HUES48 (cell line): ENCODE data around the gene UBAP2.
"Not testable (repeated sequence)": the region's sequence is repeated elsewhere in the genome, so short reads cannot be mapped to it uniquely, and the experiment has no call there.

Source experiments
- H3K27ac ChIP-seq: one replicate; pipeline ENCODE4 v1.7.0; 2013; ENCODE audit warnings: low read depth, low read length, inconsistent platforms
- H3K27me3 ChIP-seq: 2 replicates; pipeline ENCODE4 v1.6.1; 2013; ENCODE audit warnings: mild to moderate bottlenecking, low read length; ENCODE audit not compliant: control insufficient read depth, insufficient read depth
- H3K36me3 ChIP-seq: 2 replicates; pipeline ENCODE4 v1.6.1; 2013; ENCODE audit warnings: low read length; ENCODE audit not compliant: control insufficient read depth, insufficient read depth
- H3K4me1 ChIP-seq: 2 replicates; pipeline ENCODE4 v1.6.1; 2013; ENCODE audit warnings: mild to moderate bottlenecking, low read length; ENCODE audit not compliant: control insufficient read depth, insufficient read depth
- H3K4me3 ChIP-seq: 2 replicates; pipeline ENCODE4 v1.5.1; 2013; ENCODE audit warnings: mild to moderate bottlenecking, low read depth, low read length
- H3K9ac ChIP-seq: 2 replicates; pipeline ENCODE4 v1.6.1; 2013; ENCODE audit warnings: mild to moderate bottlenecking, low read depth, low read length, moderate library complexity
- H3K9me3 ChIP-seq: 2 replicates; pipeline ENCODE4 v1.6.1; 2013; ENCODE audit warnings: low read length; ENCODE audit not compliant: control insufficient read depth, insufficient read depth

UBAP2 gene

DNA sequence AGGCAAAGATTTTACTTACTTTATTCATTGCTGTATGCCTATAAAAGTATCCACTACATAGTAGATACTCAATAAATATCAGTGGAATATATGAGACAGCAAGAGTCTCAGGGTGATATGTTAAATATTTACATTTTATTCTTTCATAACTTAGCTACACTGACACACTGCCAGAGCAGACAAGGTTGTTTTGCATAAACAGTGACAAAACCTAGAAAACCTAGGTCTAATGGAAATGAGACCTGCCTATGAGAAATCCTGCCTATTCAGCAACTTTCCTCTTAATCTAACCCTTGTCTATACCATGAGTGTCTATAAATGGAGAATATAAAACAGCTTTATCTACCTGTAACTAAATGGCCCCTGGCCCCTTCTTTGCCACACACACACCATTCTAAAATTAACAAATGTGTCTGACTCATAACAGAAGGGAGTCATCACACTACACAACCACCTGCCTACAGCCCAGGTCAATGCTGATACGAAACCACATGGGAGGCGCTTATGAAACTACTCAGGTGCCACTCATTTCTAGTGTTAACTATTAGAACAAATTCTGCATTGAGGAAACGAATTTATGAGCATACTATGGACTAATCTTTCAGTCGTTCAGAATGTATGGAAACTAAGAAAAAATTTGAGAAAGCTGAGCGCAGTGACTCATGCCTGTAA lies 60.3 kb downstream of the UBAP2 start:
- Histone ChIP-seq H3K27me3 (no peaks in the 10 kb centered on the region), H3K27ac (no peak overlapping the region), H3K4me3 (no peak overlapping the region), H3K9me3 (no peaks in the 10 kb centered on the region), H3K4me1 (no peaks in the 10 kb centered on the region), H3K36me3 (peaks cover 82% of the 10 kb centered on the region), H3K9ac (no peak overlapping the region)

DNA sequence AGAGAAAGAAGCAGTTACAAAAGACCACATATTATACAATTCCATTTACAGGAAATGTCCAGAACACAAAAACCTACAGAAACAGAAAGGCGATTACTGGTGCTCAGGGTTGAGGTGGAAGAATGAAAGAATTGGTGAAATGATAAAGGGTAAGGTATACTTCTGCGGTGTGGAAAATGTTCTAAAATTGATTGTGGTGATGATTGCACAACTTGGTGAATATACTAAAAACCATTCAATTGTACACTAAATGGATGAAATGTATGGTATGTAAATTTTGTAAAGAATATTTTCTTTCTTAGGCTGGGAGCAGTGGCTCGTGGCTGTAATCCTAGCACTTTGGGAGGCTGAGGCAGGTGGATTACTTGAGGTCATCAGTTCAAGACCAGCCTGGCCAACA lies 72.3 kb downstream of the UBAP2 start:
- Histone ChIP-seq H3K36me3 (peaks cover 56% of the 10 kb centered on the region), H3K27me3 (no peaks in the 10 kb centered on the region), H3K4me3 (no peak overlapping the region)

DNA sequence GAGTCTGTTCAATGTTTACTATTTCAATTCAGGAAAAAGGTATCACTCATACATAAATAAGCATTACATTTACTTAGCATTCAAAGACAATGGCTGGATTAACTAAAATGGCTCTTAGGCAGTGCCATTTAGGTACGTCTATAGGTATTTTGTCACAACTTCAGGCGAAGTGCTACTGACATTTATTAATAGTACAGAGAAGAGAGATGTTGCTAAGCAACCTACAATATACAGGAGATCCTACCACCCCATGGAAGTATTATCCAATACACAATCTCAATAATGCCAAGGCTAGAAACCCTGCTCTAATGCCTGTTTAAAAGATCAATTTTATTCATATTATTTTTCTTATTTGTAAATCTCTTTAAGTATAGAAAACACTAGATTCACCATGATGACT lies 76.0 kb downstream of the UBAP2 start:
- Histone ChIP-seq H3K27ac (no peak overlapping the region), H3K9me3 (no peaks in the 10 kb centered on the region), H3K4me3 (no peak overlapping the region), H3K4me1 (no peaks in the 10 kb centered on the region), H3K27me3 (no peaks in the 10 kb centered on the region), H3K9ac (no peak overlapping the region), H3K36me3 (peaks cover 68% of the 10 kb centered on the region)

More for the DNA sequence above, 72.3 kb downstream of the UBAP2 start:
- Histone ChIP-seq H3K9ac (no peak overlapping the region), H3K27ac (no peak overlapping the region), H3K9me3 (no peaks in the 10 kb centered on the region), H3K4me1 (no peaks in the 10 kb centered on the region)

DNA sequence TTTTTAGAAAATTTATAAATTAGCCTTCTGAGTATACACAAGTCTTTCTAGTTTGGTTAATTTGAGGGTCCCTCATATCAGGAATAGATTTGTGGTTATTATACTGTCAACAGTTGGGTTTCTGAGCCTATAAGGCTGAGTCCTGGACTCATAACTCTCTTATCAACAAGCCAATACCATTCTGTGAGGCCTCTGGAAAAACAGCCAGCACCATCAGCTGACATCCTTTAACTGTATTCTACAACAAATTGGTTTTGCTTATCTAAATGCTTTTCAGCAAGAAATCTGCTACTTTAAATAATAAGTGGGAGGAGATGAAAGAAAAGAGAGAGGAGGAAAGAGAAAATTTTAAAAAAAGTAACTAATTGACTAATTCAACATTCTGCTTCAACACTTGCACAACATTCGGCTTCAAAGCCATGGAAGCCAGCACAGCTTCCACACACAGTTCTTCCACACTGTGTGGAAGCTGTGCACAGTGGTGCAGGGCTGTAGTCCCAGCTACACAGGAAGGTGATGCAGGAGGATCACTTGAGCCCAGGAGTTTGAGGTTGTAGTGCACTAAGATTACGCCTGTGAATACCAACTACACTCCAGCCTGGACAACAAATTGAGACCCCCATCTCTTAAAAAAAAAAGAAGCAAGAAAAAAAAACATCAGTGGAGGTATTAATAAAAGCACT lies 84.5 kb downstream of the UBAP2 start:
- H3K4me3 ChIP-seq, result no peak overlapping the region
- H3K36me3 ChIP-seq, result peaks cover 72% of the 10 kb centered on the region
- no peaks in the 10 kb centered on the region for H3K4me1 ChIP-seq
- H3K27ac ChIP-seq, result no peak overlapping the region
- no peaks in the 10 kb centered on the region for H3K27me3 ChIP-seq
- no peaks in the 10 kb centered on the region for H3K9me3 ChIP-seq
- H3K9ac ChIP-seq, result no peak overlapping the region

DNA sequence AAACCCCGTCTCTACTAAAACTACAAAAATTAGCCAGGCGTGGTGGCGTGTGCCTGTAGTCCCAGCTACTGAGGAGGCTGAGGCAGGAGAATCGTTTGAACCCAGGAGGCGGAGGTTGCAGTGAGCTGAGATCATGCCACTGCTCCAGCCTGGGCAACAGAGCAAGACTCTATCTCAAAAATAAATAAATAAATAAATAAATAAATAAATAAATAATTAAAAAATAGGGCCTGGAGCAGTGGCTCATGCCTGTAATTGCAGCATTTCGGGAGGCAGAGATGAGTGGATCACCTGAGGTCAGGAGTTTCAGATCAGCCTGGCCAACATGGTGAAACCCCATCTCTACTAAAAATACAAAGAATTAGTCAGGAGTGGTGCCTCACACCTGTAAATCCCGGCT lies 86.2 kb downstream of the UBAP2 start:
- H3K4me1 ChIP-seq, H3K27ac ChIP-seq, H3K9me3 ChIP-seq, H3K9ac ChIP-seq, H3K4me3 ChIP-seq, H3K27me3 ChIP-seq: not testable (repeated sequence)
- peaks cover 69% of the 10 kb centered on the region for H3K36me3 ChIP-seq

DNA sequence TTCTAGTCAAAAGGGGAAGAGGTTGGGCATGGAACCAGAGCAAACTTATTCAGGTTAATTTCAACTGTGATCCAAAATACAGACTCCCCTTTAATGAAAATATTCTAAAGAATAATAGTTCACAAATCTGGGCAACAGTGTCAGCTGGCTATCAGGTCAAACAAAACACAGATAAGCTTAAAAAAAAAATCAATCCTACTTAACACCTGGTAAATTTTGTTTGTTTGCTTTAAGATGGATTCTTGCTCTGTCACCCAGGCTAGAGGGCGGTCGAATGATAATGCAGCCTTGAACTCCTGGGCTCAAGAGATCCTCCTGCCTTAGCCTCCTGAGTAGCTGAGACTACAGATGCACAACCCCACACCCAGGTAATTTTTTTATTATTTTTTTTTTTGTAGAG lies 89.0 kb downstream of the UBAP2 start:
- no peak overlapping the region for H3K27ac ChIP-seq
- no peak overlapping the region for H3K9ac ChIP-seq
- H3K4me1 ChIP-seq, result no peaks in the 10 kb centered on the region
- no peaks in the 10 kb centered on the region for H3K27me3 ChIP-seq
- no peak overlapping the region for H3K4me3 ChIP-seq
- no peaks in the 10 kb centered on the region for H3K9me3 ChIP-seq
- H3K36me3 ChIP-seq, result peaks cover 77% of the 10 kb centered on the region

DNA sequence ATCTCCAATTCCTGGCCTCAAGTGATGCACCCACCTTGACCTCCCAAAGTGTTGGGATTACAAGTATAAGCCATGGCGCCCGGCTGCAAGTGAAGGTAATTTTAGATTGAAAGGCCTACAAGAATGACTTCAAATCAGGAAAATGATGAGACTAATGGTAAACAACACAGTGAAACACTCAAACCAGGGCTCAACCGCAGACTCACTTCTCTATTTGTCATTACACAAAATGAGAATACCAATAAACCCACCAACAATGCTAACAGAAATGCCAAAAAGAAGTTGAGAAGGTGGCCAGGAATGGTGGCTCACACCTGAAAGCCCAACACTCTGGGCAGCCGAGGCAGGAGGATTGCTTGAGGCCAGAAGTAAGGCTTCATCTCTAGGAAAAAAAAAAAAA lies 92.1 kb downstream of the UBAP2 start:
- Histone ChIP-seq H3K9ac (no peak overlapping the region), H3K4me3 (no peak overlapping the region), H3K36me3 (peaks cover 86% of the 10 kb centered on the region), H3K27ac (no peak overlapping the region), H3K9me3 (no peaks in the 10 kb centered on the region), H3K4me1 (no peaks in the 10 kb centered on the region), H3K27me3 (no peaks in the 10 kb centered on the region)

DNA sequence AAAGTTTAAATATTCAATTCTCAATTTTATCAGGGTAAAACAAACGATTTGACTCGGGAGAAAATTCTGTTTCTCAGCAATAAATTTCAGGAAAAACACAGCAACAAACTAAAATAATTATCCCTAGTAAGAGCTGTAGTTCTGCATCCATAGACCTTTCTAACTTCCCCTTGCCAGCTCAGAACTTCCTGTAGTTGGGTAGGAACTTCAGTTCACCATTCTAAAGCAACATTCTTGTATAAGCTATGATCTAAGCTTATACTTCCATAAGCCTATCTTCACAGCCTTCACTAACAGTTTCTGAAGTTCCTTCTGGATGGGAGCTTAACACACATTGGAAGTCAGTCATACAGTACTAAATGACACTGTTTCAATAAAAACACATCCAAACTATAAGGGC lies 96.6 kb downstream of the UBAP2 start:
- Histone ChIP-seq H3K9me3 (no peaks in the 10 kb centered on the region), H3K9ac (no peak overlapping the region), H3K4me3 (no peak overlapping the region), H3K27me3 (no peaks in the 10 kb centered on the region), H3K36me3 (peaks cover 78% of the 10 kb centered on the region), H3K4me1 (no peaks in the 10 kb centered on the region), H3K27ac (no peak overlapping the region)

DNA sequence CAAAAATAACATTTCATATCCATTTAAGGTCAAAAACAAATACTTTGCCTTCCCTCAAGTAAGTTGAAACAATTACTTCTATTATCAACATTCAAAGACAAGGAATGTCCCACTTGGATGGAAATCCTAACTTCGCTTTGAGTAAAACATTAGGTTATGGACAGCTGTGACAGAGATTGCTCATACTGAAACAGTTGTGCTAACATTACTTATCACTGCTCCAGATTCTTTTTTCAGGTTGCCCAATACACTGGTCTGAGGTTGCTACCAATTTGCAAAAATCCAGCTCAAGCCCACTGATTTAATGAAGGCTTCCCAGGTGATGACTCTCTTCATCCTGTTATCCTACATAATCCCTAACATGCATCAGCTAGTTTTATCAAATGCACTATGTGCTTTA lies 98.3 kb downstream of the UBAP2 start:
- H3K4me1 ChIP-seq, result no peaks in the 10 kb centered on the region
- H3K27me3 ChIP-seq, result no peaks in the 10 kb centered on the region
- H3K4me3 ChIP-seq, result no peak overlapping the region
- H3K9me3 ChIP-seq, result no peaks in the 10 kb centered on the region
- H3K27ac ChIP-seq, result no peak overlapping the region
- H3K9ac ChIP-seq, result no peak overlapping the region
- H3K36me3 ChIP-seq, result peaks cover 80% of the 10 kb centered on the region

DNA sequence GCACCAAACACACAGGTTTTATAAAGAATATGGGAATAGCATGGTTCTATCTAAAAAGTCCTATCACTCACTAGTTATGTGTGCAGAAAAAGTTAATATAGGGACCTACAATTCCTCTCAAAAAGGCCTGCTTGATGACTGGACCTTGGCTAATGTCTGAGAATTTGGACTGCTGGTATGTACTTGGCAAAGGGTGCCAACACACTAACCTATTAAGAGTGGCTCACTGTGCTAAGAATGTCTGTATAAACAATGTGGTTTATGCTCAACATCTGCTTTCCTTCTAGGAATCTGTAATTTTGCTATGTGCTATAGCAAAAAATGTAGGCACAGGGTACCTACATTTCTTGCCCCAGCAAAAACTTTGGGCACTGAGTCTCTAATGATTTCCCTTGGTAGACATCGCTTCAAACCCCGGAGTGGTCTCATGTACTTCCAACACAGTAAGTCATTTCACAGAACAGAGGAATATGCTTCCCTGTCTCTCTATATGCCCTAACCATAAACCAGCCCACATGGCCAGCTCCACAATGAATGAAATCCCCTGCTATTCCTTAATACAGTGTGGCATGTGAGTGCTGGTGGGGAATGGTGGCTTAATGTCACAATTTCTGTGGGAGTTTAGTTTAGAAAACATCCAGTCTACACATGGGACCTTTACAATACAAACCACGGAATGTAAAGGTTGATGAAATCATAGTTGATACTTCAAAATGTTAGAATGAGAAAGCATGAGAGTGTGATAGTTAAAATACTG lies 101.7 kb downstream of the UBAP2 start:
- Histone ChIP-seq H3K27me3 (no peaks in the 10 kb centered on the region), H3K9me3 (no peaks in the 10 kb centered on the region), H3K4me3 (no peak overlapping the region), H3K9ac (no peak overlapping the region), H3K27ac (no peak overlapping the region), H3K36me3 (peaks cover 83% of the 10 kb centered on the region), H3K4me1 (no peaks in the 10 kb centered on the region)

DNA sequence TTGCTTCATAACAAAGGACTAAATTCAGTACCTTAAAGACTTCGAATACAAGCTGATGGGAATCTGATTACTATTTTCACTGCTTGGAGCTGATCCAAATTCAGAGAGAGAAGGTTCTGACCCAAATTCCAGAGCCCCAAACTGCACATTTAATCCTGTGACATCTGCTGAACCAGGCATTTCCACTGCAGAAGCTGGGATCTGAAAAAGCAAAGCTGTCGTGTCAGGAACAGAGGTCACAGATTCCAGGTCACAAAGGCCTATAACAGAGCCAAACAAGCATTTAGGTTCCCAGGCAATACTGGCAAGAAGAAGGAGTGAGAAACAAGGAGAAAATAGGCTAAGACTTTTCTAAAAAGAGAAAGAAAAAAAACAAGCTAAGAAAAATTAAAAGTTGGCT lies 105.3 kb downstream of the UBAP2 start:
- Histone ChIP-seq H3K4me3 (no peak overlapping the region), H3K9me3 (no peaks in the 10 kb centered on the region), H3K9ac (no peak overlapping the region), H3K27ac (no peak overlapping the region), H3K4me1 (no peaks in the 10 kb centered on the region), H3K27me3 (no peaks in the 10 kb centered on the region), H3K36me3 (peaks cover 87% of the 10 kb centered on the region)
